ENCODE data around the gene MED13L.

Gene MED13L

GRCh38 chr12:116277467-116278278 is at the start of gene MED13L:
Gene MED13L, minus strand, starts transcription at chr12:116277693. Its CDS starts 562 bp downstream, at chr12:116277131.
- FAIRE-seq = no peak

- FAIRE-seq = no peak
These were observed 47.8 kb upstream of the MED13L start for GRCh38 chr12:116325336-116325664.

GRCh38 chr12:116324654-116325335 is 47.3 kb upstream of the MED13L start:
- no peak for FAIRE-seq

GRCh38 chr12:116323406-116324386 is 46.2 kb upstream of the MED13L start:
- FAIRE-seq = no peak

GRCh38 chr12:116321913-116322312 is 44.4 kb upstream of the MED13L start:
- FAIRE-seq = no peak

GRCh38 chr12:116320791-116321217 is 43.3 kb upstream of the MED13L start:
- FAIRE-seq = no peak

GRCh38 chr12:116319898-116320621 is 42.6 kb upstream of the MED13L start:
- peak; percentile 86 for FAIRE-seq

GRCh38 chr12:116319233-116319897 is 41.9 kb upstream of the MED13L start:
- peak; percentile 26 for FAIRE-seq

GRCh38 chr12:116318576-116319232 is 41.2 kb upstream of the MED13L start:
- no peak for FAIRE-seq

- FAIRE-seq = no peak
These were observed 40.6 kb upstream of the MED13L start for GRCh38 chr12:116317986-116318575.

- FAIRE-seq = no peak
These were observed 39.6 kb upstream of the MED13L start for GRCh38 chr12:116317139-116317538.

GRCh38 chr12:116314477-116314876 is 37.0 kb upstream of the MED13L start:
- no peak for FAIRE-seq

- no peak for FAIRE-seq
These were observed 35.9 kb upstream of the MED13L start for GRCh38 chr12:116313194-116313927.

- no peak for FAIRE-seq
These were observed 32.6 kb upstream of the MED13L start for GRCh38 chr12:116310082-116310481.

GRCh38 chr12:116309343-116309742 is 31.9 kb upstream of the MED13L start:
- FAIRE-seq = no peak

- no peak for FAIRE-seq
These were observed 31.2 kb upstream of the MED13L start for GRCh38 chr12:116308647-116309046.

- no peak for FAIRE-seq
These were observed 29.5 kb upstream of the MED13L start for GRCh38 chr12:116306968-116307367.

GRCh38 chr12:116306506-116306905 is 29.0 kb upstream of the MED13L start:
- no peak for FAIRE-seq

- no peak for FAIRE-seq
These were observed 27.1 kb upstream of the MED13L start for GRCh38 chr12:116304621-116305020.

- FAIRE-seq = no peak
These were observed 26.4 kb upstream of the MED13L start for GRCh38 chr12:116303929-116304328.

All from endometrium (tissue), 2 donors.